ENCODE measurements around the gene C17orf107. TPM values are rescaled to one million over a fixed set of nuclear protein-coding genes. Genes with fewer than 3 reads are reported as not detected.

The C17orf107 gene
- total and polyA plus RNA-seq, 2 donors (not counting 1 experiment from before 2014, with no cell fraction given), result 3.9 to 4.6 TPM

DNA sequence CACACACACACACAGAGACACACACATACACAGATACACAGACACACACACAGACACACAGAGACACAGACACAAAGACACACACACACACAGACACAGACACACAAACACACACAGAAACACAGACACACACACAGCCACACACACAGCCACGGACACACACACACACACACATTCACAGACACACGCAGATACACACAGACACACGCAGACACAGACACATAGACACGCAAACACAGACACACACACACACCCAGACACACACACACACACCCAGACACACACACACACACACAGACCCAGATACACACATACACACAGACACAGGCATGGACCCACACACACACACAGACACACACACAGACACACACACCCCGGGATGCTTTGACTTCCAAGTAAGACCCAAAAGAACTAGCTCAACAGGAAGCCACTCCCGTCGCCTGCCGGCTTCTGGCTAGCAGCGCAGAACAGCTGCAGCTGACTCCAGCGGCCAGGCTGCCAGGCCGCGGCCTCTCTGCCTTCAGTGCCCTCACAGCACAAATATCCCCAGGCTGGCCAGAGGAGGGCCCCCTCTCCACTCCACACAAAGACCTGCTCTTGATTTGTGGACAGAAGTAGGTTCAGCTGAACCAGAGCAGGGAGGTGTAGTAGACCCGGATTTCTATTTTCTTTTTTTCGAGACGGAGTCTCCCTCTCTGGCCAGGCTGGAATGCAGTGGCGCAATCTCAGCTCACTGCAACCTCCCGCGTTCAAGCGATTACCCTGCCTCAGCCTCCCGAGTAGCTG, 9.6 kb downstream of the C17orf107 start:
- H3K27ac ChIP-seq (ENCODE audit: low read length in 2 of 2), result no peak overlapping the region
- no peaks in the 10 kb centered on the region for H3K36me3 ChIP-seq (replicated peaks in 1 of 2; ENCODE audit: control extremely low read depth in 1 of 2, control insufficient read depth in 1 of 2, extremely low read depth in 1 of 2, insufficient read depth in 2 of 2, low read length in 1 of 2)
- H3K4me3 ChIP-seq (ENCODE audit: control extremely low read depth in 1 of 5, extremely low read depth in 1 of 5, insufficient read depth in 1 of 5, low read depth in 2 of 5, low read length in 4 of 5), result no peak overlapping the region
- ATAC-seq (ENCODE audit: low read depth) (peak; percentile 99), DNase-seq (peak; percentile 84)
- peaks cover 3 to 9% of the 10 kb centered on the region in 2 donors for H3K4me1 ChIP-seq (ENCODE audit: control insufficient read depth in 2 of 2, insufficient read depth in 2 of 2, low read length in 2 of 2)
- H3K4me2 ChIP-seq (replicated peaks; ENCODE audit: low read depth, low read length, poor library complexity, severe bottlenecking), result peak overlapping the region; percentile 42
- Mint-ChIP-seq H3K27me3 (peaks cover 9% of the 10 kb centered on the region), H3K27ac (no peak overlapping the region), H3K4me3 (no peak overlapping the region), H3K4me1 (no peaks in the 10 kb centered on the region), H3K9me3 (ENCODE audit: insufficient read depth) (no peaks in the 10 kb centered on the region)
- POLR2A ChIA-PET, result interaction anchor here (0.6 to 2.1 kb wide), 12 partner anchors 31 to 155 kb away, joined by 3 to 11 read pairs (median 3); partner anchors contain the start of genes CAMTA2, RNF167 and SLC25A11
- no peak for TF ChIP-seq EZH2 (IDR thresholded peaks at IDR 0.05; ENCODE audit: borderline replicate concordance, insufficient read depth, low read depth, low read length, poor library complexity, severe bottlenecking)
- TF ChIP-seq, protein P1, sequence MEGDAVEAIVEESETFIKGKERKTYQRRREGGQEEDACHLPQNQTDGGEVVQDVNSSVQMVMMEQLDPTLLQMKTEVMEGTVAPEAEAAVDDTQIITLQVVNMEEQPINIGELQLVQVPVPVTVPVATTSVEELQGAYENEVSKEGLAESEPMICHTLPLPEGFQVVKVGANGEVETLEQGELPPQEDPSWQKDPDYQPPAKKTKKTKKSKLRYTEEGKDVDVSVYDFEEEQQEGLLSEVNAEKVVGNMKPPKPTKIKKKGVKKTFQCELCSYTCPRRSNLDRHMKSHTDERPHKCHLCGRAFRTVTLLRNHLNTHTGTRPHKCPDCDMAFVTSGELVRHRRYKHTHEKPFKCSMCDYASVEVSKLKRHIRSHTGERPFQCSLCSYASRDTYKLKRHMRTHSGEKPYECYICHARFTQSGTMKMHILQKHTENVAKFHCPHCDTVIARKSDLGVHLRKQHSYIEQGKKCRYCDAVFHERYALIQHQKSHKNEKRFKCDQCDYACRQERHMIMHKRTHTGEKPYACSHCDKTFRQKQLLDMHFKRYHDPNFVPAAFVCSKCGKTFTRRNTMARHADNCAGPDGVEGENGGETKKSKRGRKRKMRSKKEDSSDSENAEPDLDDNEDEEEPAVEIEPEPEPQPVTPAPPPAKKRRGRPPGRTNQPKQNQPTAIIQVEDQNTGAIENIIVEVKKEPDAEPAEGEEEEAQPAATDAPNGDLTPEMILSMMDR (IDR thresholded peaks at IDR 0.05), result peak; percentile 74
- WGBS (ENCODE audit: insufficient coverage), result 22% methylated on average over 16 of the region's 20 CpGs
- H3K9me3 ChIP-seq (ENCODE audit: control extremely low read depth in 1 of 3, control insufficient read depth in 2 of 3, insufficient read depth in 1 of 3, low read length in 2 of 3), result no peaks in the 10 kb centered on the region
- CTCF ChIA-PET, result interaction anchor here (0.8 to 2.9 kb wide), 30 partner anchors 10 to 344 kb away, joined by 3 to 39 read pairs (median 5); partner anchors contain the start of genes C17orf107, CAMTA2, ENO3 and RNF167
- intact Hi-C loops (cut with micrococcal nuclease), result loop anchor here (1.0 to 2.0 kb wide), 6 partner anchors 30 to 153 kb away; partner anchors contain the start of genes CAMTA2 and SPAG7
- H3K9ac ChIP-seq (ENCODE audit: low read length), result no peak overlapping the region
- peak overlapping the region; percentile 78 for H2AFZ ChIP-seq (ENCODE audit: insufficient read depth, low read depth, low read length, poor library complexity, severe bottlenecking)
- H3K79me2 ChIP-seq (ENCODE audit: control insufficient read depth, insufficient read depth, low read length), result no peaks in the 10 kb centered on the region
- H3K27me3 ChIP-seq (replicated peaks in 1 of 4; ENCODE audit: control extremely low read depth in 1 of 4, control insufficient read depth in 3 of 4, insufficient read depth in 4 of 4, low read length in 3 of 4), result peaks cover 0 to 11% (median 1%) of the 10 kb centered on the region in 4 experiments
- no peaks in the 10 kb centered on the region for H4K20me1 ChIP-seq (ENCODE audit: control insufficient read depth, insufficient read depth, low read length, poor library complexity, severe bottlenecking)

DNA sequence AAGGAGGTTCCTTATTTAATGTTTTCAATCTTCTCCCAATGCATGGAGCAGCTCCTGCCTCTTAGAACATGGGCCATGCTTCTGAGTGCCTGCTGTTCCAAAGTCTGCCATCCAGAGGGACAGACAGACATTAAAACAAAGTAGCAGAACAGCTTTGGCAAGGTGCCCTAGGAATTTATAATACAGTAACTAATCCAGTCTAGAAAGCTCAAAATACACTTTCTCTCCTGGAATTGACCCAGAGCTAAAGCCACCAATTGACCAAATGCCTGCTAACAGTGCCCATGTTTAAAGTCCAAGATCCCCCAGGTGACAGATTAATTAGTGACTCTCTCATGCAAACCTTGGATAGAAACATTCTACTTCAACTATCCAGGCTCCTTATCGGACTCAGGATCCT, 14.7 kb downstream of the C17orf107 start:
- H3K36me3 ChIP-seq (replicated peaks in 1 of 2; ENCODE audit: control extremely low read depth in 1 of 2, control insufficient read depth in 1 of 2, extremely low read depth in 1 of 2, insufficient read depth in 2 of 2, low read length in 1 of 2), result no peaks in the 10 kb centered on the region
- TF ChIP-seq, protein P1 (IDR thresholded peaks at IDR 0.05), result no peak
- TF ChIP-seq EZH2 (IDR thresholded peaks at IDR 0.05; ENCODE audit: borderline replicate concordance, insufficient read depth, low read depth, low read length, poor library complexity, severe bottlenecking), result no peak
- H3K9me3 Mint-ChIP-seq (ENCODE audit: insufficient read depth), result no peaks in the 10 kb centered on the region
- H4K20me1 ChIP-seq (ENCODE audit: control insufficient read depth, insufficient read depth, low read length, poor library complexity, severe bottlenecking), result no peaks in the 10 kb centered on the region
- no CpG with 5 or more reads among the region's 1 CpG for WGBS (ENCODE audit: insufficient coverage)
- H3K4me3 Mint-ChIP-seq, result no peak overlapping the region
- ChIA-PET CTCF (interaction anchor here (0.8 to 1.1 kb wide), 2 partner anchors 11 to 66 kb away, joined by 3 to 5 read pairs; partner anchors contain the start of gene CHRNE), POLR2A (interaction anchor here (0.6 kb wide), 1 partner anchor 112 kb away, joined by 3 read pairs; no protein-coding TSS in a partner anchor)
- no peak overlapping the region for H3K9ac ChIP-seq (ENCODE audit: low read length)
- H3K79me2 ChIP-seq (ENCODE audit: control insufficient read depth, insufficient read depth, low read length), result no peaks in the 10 kb centered on the region
- H3K27me3 ChIP-seq (replicated peaks in 1 of 4; ENCODE audit: control extremely low read depth in 1 of 4, control insufficient read depth in 3 of 4, insufficient read depth in 4 of 4, low read length in 3 of 4), result peaks cover 0 to 5% (median 0%) of the 10 kb centered on the region in 4 experiments
- H3K4me2 ChIP-seq (replicated peaks; ENCODE audit: low read depth, low read length, poor library complexity, severe bottlenecking), result no peak overlapping the region
- peaks cover 5% of the 10 kb centered on the region for H3K27me3 Mint-ChIP-seq
- no peak overlapping the region for H2AFZ ChIP-seq (ENCODE audit: insufficient read depth, low read depth, low read length, poor library complexity, severe bottlenecking)
- no peak overlapping the region for H3K4me3 ChIP-seq (ENCODE audit: control extremely low read depth in 1 of 5, extremely low read depth in 1 of 5, insufficient read depth in 1 of 5, low read depth in 2 of 5, low read length in 4 of 5)
- H3K4me1 ChIP-seq (ENCODE audit: control insufficient read depth in 2 of 2, insufficient read depth in 2 of 2, low read length in 2 of 2), result peaks cover under 1 to 5% of the 10 kb centered on the region in 2 donors
- H3K27ac ChIP-seq (ENCODE audit: low read length in 2 of 2), result no peak overlapping the region
- no peaks in the 10 kb centered on the region for H3K4me1 Mint-ChIP-seq
- no peaks in the 10 kb centered on the region for H3K9me3 ChIP-seq (ENCODE audit: control extremely low read depth in 1 of 3, control insufficient read depth in 2 of 3, insufficient read depth in 1 of 3, low read length in 2 of 3)
- intact Hi-C loops (cut with micrococcal nuclease), result no loop called here
- H3K27ac Mint-ChIP-seq, result no peak overlapping the region
- DNase-seq (no peak), ATAC-seq (ENCODE audit: low read depth) (no peak)
